Right atrium auricular region (tissue), 2 donors: ENCODE results near the gene GPC6. TPM values are rescaled to one million over a fixed set of nuclear protein-coding genes. Genes with fewer than 3 reads are reported as not detected.

ENCODE experiments used
- DNase-seq: peaks from one replicate; pipeline ENCODE4 v3.0.0-alpha.2; 2019; ENCODE audit warnings: low spot score
- H3K27ac ChIP-seq, 2 donors: fragments of 200-600 bp; sonication (generic); 1 replicate in 1 of 2; 2 replicates in 1 of 2; pipeline ENCODE4 v1.5.1; 2016 to 2019
- H3K27me3 ChIP-seq, 2 donors: fragments of 200-600 bp; sonication (generic); one replicate each; pipeline versions ENCODE4 v1.5.1 to v1.6.0; 2017 to 2019
- H3K36me3 ChIP-seq: fragments of 200-600 bp; sonication (generic); one replicate; pipeline ENCODE4 v1.5.1; 2016
- H3K4me1 ChIP-seq, 2 donors: fragments of 200-600 bp; sonication (generic); one replicate each; pipeline versions ENCODE4 v1.5.1 to v1.6.0; 2017 to 2019
- H3K4me3 ChIP-seq, 2 donors: fragments of 200-600 bp; sonication (generic); 1 replicate in 1 of 2; 2 replicates in 1 of 2; pipeline ENCODE4 v1.5.1; 2017 to 2019; ENCODE audit warnings: mild to moderate bottlenecking in 1 of 2, moderate library complexity in 1 of 2
- H3K9me3 ChIP-seq, 2 donors: fragments of 200-600 bp; sonication (generic); one replicate each; pipeline ENCODE4 v1.5.1; 2019
- CTCF ChIP-seq, 2 donors: fragments of 200-600 bp; sonication (generic); IDR thresholded peaks; one replicate each; pipeline ENCODE4 v1.5.1; 2019; ENCODE audit warnings: antibody characterized with exemption in 2 of 2
- total RNA-seq, 2 donors: library from RNA; depleted of rRNA; stranded (reverse); fragments of >200 nt; gene quantifications; one replicate each; pipeline ENCODE4 v1.1.0, GENCODE V29; 2016

The GPC6 gene
- total RNA-seq, 2 donors from 2014 or later, result 1.3 to 3.8 TPM

DNA sequence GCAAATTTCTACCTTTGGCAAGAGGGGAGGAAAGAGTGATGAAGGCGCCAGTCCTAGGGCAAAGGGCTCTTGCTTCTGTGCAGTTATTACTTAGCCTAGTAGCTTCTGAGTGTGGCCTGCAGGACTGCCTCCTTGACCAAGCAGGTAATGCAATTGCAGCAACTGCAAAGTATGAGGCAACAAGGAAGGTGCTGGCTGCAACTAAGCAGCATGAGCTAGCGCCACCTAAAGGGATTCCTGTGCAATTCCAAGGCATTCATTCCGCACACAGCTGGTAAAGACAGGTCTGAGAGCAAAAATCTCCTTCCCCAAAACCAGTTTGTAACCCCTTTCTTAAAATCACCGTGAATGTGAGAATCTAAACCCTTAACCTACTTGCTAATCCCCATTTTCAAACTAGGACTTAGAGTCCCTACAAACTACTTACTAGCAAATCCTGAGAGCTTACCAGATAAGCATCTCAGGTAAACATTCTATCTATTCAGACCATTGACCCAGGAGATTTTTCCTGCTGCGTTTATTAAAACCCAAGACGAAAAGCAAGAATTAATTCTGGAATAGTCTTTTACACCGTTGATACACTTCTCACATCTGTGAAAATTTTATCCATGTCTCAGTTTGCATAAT is 1190.0 kb downstream of the GPC6 start:
- Histone ChIP-seq H3K4me1 (no peaks in the 10 kb centered on the region), H3K27ac (no peak overlapping the region), H3K4me3 (no peak overlapping the region), H3K36me3 (no peaks in the 10 kb centered on the region), H3K27me3 (no peaks in the 10 kb centered on the region), H3K9me3 (peaks cover 0 to 18% of the 10 kb centered on the region in 2 donors)
- no peak for DNase-seq
- no peak for TF ChIP-seq CTCF (IDR thresholded peaks at IDR 0.05)

- H3K36me3 ChIP-seq, result no peaks in the 10 kb centered on the region
- H3K4me1 ChIP-seq, result no peaks in the 10 kb centered on the region
- DNase-seq, result no peak
- peaks cover 0 to 24% of the 10 kb centered on the region in 2 donors for H3K9me3 ChIP-seq
- H3K27me3 ChIP-seq, result no peaks in the 10 kb centered on the region
- no peak overlapping the region for H3K4me3 ChIP-seq
- H3K27ac ChIP-seq, result no peak overlapping the region
- TF ChIP-seq CTCF (IDR thresholded peaks at IDR 0.05), result no peak
These were observed 1190.7 kb downstream of the GPC6 start for GRCh38 chr13:94417294-94417693.

- TF ChIP-seq CTCF (IDR thresholded peaks at IDR 0.05), result no peak
- H3K9me3 ChIP-seq, result peaks cover 0 to 24% of the 10 kb centered on the region in 2 donors
- H3K27me3 ChIP-seq, result no peaks in the 10 kb centered on the region
- no peak overlapping the region for H3K27ac ChIP-seq
- H3K4me1 ChIP-seq, result no peaks in the 10 kb centered on the region
- no peak overlapping the region for H3K4me3 ChIP-seq
- no peaks in the 10 kb centered on the region for H3K36me3 ChIP-seq
- no peak for DNase-seq
These were observed 1192.8 kb downstream of the GPC6 start for GRCh38 chr13:94419304-94419924.

DNA sequence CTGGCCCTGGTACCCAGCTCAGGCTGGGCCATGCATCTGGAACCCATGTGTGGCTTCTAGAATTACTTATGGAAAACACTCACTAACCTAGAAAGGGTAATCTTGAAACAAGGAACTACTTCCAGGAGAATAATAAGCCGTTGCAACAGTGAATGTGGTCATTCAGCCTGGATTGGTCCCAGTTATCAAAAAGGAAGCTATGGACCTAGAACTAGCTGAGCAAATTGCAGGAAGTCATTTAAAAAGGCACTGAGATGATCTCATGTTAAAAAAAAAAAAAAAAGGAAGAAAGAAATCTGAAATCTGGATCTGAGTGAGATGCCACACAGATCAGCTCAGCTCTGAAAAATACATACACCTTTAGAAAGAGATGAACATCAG is 1193.3 kb downstream of the GPC6 start:
- no peaks in the 10 kb centered on the region for H3K27me3 ChIP-seq
- peaks cover 0 to 24% of the 10 kb centered on the region in 2 donors for H3K9me3 ChIP-seq
- no peak for TF ChIP-seq CTCF (IDR thresholded peaks at IDR 0.05)
- H3K27ac ChIP-seq, result no peak overlapping the region
- no peaks in the 10 kb centered on the region for H3K4me1 ChIP-seq
- no peak overlapping the region for H3K4me3 ChIP-seq
- no peaks in the 10 kb centered on the region for H3K36me3 ChIP-seq
- DNase-seq, result no peak

- TF ChIP-seq CTCF (IDR thresholded peaks at IDR 0.05), result no peak
These were observed 1200.8 kb downstream of the GPC6 start for GRCh38 chr13:94427313-94427953.

More at GRCh38 chr13:94427313-94427953, 1200.8 kb downstream of the GPC6 start:
- Histone ChIP-seq H3K4me1 (no peaks in the 10 kb centered on the region), H3K36me3 (no peaks in the 10 kb centered on the region), H3K9me3 (no peaks in the 10 kb centered on the region), H3K27ac (no peak overlapping the region), H3K4me3 (no peak overlapping the region), H3K27me3 (no peaks in the 10 kb centered on the region)
- DNase-seq, result no peak
